DMS79 (cell line): ENCODE measurements around the gene MFSD12.

Experiments
- DNase-seq: peaks from one replicate; lab custom pipeline; 2025; lab: John Stamatoyannopoulos, UW

MFSD12 gene

DNA sequence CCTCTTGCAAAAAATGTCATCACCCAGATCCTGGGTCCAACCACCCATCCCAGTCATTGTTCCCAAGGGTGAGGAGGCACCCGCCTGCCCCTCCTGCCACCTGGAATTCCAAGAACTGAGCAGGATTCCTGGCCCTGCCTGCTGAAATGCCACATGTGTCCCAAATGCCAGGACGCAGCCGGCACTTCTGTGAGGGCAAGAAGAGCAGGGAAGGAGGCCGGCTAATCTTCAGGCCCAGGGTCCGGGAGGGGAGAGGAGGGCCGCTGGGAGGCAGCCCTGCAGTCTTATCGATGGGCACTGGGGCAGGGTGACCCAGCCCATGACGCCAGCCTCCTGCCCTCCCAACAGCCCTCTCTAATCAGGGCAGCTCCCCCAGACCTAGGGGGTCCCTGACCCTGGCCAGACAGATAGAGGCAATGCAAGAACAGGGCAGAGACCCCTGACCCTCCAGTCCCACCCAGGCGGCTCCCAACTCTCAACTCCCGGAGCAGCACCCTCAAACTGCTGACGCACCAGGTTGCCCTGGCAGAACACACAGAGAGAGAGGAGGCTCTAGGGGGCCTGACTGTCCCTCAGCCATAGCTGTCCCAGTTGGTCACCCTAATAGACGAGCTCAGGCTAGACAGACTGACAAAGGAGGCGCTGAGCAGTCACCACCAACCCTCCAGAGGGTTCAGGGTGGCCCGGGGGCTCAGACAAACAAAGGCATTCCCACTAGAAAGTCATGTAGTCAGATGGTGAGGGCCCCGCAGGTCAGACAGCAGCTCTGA, 1.5 kb downstream of the MFSD12 start:
- no peak for DNase-seq

- no peak for DNase-seq
Observed at GRCh38 chr19:3554254-3555083, 2.9 kb downstream of the MFSD12 start.

DNA sequence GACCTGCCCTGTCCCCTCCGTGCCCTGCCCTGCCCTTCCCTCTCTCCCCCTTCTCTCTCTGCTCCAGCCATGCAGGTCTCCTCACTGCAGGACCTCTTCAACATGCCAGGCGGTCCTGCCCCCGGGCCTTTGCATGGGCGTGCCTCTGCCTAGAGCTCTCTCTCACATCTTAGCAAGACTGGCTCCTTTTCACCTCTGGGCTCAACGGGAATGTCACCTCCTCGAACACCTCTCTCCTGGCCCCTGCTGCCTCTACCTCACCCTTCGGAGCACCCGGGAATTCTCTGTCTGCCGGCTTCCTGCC, 5.6 kb downstream of the MFSD12 start:
- DNase-seq: no peak

GRCh38 chr19:3550947-3551791, 6.2 kb downstream of the MFSD12 start:
- DNase-seq: no peak

- DNase-seq: no peak
Observed at GRCh38 chr19:3549816-3550215, 7.6 kb downstream of the MFSD12 start.

DNA sequence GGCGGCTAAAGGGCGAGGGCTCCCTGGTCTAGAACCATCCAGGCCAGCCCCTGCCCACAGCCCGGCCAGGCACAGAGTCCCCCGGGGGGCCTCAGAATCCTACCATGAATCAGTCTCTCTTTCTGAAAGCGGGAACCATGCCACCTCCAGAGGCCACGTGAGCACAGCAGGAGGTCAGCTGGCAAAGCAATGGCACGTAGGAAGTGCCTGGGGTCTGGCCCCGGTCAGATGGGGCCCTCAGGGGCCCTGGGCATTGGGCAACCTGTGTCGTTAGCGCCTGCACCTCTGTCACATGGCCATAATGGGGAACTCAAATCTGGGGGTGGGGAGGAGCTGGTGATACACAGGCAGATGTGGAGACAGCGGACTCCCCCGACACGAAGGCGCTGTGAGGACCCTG, 8.8 kb downstream of the MFSD12 start:
- no peak for DNase-seq

DNA sequence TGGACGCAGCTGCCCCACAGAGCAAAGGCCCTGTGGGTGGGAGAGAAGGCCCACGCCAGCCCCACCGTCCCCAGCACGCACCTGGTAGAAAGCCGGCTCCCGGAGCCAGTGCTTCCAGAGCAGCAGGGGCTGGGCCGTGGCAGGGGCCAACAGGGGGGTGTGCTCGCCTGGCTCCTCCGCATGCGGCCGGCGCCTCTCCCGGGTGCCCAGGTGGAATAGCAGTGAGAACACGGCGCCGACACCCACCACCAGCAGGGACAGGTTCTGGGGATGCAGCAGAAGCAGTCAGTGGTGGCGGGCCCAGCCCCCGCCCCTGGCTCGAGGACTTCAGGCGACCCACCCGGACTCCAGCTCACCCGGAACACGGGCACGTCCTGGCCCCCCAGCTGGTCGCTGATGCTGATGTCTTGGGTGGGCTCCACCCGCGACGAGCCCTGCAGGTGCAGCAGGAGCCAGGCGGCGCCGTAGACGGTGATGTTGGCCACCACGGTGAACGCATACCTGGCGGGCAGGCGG, 9.6 kb downstream of the MFSD12 start:
- no peak for DNase-seq

DNA sequence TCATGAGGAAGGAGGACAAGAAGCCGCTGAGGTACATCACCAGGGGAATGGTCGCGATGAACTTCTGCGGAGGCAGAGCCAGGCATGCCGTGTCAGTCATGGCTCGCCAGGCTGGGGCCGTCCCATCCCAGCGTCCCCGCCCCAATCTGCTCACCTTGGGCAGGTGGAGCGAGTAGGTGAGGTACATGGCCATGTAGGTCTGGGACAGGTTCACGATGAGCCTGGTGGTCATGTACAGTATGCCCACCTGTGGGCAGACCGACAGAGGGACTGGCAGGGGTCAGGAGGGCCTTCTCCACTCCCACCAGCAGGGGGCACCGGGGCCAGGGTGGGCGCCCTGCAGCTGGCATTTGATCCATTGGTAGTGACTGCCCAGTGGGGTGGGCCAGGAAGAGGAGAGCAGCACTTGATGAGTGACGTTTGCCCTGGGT, 10.1 kb downstream of the MFSD12 start:
- no peak for DNase-seq

GRCh38 chr19:3546119-3546518, 11.3 kb downstream of the MFSD12 start:
- DNase-seq: no peak

DNA sequence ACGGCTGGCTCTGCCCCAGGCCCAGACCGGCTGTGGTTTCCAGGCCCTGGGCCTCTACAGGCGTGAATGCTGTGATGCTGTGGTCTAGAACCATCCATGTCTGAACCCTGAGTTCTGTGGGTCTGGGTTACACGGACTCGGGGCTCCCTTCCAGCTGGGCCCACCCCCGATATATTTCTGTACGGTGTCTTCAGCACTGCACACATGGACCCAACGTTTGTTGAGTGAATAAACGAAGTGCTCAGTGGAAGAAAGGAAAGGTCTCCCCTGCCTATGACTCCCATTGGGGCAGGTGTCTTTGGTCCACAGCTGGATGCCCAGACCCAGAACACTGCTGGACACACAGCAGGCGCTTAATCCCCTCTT, 11.7 kb downstream of the MFSD12 start:
- no peak for DNase-seq

DNA sequence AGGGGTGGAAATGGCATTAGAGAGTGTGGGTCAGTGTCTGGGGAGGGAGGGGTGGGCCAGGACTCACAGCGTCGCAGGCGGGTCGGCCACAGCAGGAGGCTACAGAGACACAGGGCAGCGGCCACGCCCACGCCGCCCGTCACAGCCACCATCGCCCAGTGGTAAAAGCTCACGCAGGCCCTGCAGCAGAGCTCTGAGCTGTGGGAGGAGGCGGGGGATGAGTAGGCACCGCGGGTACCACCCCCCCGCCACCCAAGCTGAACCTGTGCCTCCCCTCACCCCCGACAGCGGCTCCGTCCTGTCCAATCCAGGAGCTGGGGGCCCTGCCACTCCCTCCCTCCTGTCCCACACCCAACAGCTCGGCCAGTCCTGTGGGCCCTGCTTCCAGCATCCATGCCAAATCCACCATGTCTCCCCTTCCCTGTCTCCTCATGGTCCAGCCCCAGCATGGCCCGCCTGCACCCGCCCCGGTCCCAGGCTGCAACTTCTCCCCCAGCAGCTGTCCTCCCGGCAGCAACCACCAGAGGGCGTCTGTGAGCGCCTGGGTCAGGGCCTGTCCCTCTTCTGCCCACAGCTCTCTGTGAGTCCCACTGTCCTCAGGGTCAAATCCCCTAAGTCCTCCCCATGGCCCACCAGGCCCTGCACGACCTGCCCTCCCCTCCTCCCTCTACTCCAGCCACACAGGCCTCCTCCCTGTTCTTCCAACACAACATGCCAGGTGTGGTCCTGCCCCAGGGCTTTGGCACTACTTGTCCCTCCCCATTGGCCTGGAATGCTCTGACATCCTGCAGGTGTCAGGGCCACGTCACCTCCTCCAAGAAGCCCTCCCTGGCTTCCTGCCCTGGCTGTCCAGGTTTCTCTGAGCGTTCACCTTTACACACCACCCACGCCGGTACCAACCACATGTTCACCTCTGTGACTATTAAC, 12.4 kb downstream of the MFSD12 start:
- no peak for DNase-seq

- no peak for DNase-seq
Observed at GRCh38 chr19:3544058-3544376, 13.4 kb downstream of the MFSD12 start.

- no peak for DNase-seq
Observed at GRCh38 chr19:3543150-3544057, 14.0 kb downstream of the MFSD12 start.

DNA sequence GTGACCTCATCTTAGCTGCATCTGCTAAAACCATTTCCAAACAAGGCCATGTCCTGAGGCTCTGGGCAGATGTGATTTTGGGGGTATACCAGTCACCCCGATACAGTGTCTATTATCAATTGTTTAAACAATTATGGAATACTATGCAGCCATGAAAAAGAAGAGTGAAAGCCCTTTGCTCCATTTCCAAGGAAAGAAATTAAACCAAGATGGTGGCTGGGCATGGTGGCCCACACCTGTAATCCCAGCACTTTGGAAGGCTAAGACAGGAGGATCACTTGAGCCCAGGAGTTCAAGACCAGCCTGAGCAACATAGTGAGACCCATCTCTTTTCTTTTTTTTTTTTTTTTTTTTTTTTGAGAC, 17.6 kb downstream of the MFSD12 start:
- DNase-seq: no peak

DNA sequence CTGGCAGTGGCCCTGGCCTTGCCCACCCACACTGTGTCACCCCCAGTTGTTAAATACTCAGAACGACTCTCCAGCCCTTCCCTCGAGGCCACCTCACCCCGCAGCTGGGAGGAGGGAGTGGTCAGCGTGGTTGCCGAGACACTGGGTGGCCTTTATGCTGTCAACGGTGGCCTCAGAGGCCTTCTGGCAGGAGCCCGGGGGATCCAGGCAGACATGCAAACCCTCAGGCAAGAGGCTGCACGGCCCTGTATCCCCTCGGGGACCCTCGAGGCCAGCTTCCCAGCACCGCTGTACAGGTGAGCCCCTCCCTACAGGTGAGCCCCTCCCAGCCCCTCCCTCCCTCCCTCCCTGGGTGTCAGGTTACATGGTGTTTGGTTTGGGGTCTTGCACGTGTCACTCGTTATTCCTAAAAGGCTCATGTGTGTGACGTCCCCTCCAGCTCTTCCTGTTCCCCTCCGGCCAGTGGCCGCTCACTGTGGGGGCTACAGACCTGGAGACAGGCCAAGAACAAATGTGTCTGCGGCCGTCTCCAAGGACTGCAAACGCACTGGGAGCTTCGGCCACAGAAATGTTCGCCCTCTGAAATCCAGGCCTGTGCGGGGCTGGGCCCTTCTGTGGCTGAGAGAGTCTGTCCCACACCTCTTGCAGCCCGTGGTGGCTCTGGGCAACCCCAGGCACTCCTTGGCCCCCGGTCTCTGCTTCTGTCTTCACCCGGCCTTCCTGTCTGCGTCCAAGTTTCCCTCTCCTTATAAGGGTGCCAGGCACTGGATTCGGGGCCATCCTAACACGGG, 18.2 kb downstream of the MFSD12 start, which contains the start of gene TEKTIP1:
Gene TEKTIP1, plus strand, starts transcription at position 210 of the 791 bp plus-strand sequence. Its CDS starts 4 bp downstream, at position 214.
- no peak for DNase-seq

DNA sequence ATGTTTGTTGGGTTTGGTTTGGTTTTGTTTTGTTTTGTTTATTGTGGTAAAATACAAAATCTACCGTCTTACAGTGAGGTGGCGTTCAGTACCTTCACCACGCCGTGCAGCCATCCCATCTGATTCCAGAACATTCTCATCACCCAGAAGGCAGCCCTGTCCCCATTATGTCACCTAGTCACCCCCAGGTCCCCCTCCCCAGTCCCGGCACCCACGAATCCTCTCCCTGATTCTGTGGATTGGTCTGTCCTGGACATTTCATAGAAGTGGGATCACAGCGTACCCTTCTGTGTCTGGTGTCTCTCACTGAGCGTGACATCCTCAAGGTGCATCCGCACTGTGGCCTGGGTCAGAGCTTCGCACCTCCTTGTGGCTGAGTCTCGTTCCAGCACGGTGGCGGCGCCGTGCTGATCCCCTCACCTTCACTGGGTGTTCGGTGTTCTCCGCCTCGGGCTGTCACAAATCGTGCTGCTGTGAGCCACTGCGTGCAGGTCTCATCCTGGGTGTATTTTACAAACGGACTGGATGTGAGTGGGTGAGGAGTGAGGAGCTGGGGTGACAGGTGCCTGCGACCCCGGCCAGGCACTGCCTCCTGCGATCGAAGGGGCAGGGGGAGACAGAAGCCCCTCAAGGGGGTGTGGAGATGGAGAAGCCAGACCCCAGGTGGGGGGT, 19.0 kb downstream of the MFSD12 start:
- no peak for DNase-seq

DNA sequence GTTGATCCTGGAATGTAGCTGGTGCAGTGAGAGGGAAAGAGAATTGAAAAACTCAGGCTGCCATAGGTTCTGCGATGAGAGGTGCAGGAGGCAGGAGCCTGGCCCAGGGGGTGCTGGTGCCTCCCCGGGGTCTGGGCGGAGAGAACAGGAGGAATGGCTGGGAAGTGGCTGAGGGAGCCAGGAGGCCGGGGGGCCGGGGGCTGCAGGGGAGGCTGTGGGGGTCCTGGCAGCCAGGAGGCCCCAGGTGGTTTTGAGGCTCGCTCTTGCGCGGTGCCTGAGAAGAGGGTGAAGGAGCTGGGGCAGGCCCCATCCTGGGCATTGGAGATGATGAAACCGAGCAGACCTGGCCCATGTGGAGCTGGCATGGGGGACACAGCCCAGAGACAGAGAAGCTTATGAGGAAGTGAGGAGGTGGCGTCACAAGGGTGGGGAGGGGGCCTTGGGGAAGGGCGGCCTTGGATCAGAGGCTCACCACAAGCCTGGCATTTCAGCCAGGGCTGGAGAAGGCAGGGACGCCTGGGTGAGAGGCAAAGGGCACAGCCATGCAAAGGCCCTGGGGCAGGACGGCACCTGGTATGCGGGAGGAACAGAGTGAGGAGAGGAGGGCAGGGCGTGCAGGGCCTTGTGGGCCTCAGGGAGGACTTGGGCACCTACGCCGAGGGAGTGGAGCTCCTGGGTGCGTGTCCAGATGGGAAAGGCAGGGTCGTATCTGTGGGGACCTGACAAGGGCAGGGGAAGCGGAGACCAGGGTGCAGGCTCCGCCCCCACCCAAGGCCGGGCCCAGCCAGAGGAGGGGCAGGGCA, 19.7 kb downstream of the MFSD12 start:
- DNase-seq: no peak

- DNase-seq: no peak
Observed at GRCh38 chr19:3537101-3537437, 20.3 kb downstream of the MFSD12 start.
